HK-2 (cell line): ENCODE data around the gene DIP2B.
A peak's percentile ranks its signal among the peaks of the same experiment; 100 is the strongest.
"Not testable (repeated sequence)": the region's sequence is repeated elsewhere in the genome, so short reads cannot be mapped to it uniquely, and the experiment has no call there.

Experiments
- DNase-seq: peaks from one replicate; pipeline ENCODE4 v3.0.0-alpha.2; 2018; ENCODE audit not compliant: unreplicated experiment

Gene DIP2B, protein sequence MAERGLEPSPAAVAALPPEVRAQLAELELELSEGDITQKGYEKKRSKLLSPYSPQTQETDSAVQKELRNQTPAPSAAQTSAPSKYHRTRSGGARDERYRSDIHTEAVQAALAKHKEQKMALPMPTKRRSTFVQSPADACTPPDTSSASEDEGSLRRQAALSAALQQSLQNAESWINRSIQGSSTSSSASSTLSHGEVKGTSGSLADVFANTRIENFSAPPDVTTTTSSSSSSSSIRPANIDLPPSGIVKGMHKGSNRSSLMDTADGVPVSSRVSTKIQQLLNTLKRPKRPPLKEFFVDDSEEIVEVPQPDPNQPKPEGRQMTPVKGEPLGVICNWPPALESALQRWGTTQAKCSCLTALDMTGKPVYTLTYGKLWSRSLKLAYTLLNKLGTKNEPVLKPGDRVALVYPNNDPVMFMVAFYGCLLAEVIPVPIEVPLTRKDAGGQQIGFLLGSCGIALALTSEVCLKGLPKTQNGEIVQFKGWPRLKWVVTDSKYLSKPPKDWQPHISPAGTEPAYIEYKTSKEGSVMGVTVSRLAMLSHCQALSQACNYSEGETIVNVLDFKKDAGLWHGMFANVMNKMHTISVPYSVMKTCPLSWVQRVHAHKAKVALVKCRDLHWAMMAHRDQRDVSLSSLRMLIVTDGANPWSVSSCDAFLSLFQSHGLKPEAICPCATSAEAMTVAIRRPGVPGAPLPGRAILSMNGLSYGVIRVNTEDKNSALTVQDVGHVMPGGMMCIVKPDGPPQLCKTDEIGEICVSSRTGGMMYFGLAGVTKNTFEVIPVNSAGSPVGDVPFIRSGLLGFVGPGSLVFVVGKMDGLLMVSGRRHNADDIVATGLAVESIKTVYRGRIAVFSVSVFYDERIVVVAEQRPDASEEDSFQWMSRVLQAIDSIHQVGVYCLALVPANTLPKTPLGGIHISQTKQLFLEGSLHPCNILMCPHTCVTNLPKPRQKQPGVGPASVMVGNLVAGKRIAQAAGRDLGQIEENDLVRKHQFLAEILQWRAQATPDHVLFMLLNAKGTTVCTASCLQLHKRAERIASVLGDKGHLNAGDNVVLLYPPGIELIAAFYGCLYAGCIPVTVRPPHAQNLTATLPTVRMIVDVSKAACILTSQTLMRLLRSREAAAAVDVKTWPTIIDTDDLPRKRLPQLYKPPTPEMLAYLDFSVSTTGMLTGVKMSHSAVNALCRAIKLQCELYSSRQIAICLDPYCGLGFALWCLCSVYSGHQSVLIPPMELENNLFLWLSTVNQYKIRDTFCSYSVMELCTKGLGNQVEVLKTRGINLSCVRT (N-terminal part only)

DNA sequence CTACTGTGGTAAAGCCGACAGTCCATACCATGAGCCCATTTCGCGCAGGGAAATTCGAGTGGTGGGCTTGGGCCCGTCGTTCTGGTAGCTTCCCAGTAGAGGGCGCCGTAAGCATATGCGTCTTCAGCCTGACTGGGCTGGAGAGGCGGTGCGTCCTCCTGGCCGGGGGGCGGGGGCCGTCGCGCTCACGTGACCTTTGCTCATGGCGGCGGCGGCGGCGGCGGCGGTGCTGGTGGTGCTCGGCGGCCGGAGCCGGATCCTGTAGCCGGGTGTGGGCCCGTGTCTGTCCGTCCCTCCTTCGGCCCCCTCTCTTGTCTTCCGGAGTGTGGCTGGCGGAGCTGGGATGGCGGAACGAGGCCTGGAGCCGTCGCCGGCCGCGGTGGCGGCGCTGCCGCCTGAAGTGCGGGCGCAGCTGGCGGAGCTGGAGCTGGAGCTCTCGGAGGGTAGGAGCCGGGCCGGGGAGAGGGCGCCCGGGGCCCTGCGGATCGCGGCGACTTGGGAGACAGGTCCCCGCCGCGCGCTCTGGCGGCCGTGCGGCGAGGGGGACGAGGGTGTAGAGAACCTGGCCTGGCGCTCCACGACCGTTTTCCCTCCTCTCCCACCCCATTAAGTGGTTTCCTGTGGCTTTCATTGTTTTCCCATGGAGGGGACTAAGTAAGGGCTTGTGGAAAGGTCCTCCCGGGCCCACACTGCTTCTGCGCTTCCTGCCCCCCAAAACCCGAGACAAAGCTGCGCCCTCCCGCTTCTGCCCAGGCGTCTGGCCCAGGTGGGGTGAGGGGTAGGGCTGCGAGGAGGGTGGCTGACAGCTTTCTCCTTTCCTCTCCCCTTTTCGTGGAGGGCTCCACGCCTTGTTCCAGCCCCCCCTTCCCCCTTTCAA, at the start of gene DIP2B:
Gene DIP2B (plus strand): TSS at position 188 of the 877 bp plus-strand sequence. CDS start 156 bp downstream, at position 344.
- peak; percentile 94 for DNase-seq

DNA sequence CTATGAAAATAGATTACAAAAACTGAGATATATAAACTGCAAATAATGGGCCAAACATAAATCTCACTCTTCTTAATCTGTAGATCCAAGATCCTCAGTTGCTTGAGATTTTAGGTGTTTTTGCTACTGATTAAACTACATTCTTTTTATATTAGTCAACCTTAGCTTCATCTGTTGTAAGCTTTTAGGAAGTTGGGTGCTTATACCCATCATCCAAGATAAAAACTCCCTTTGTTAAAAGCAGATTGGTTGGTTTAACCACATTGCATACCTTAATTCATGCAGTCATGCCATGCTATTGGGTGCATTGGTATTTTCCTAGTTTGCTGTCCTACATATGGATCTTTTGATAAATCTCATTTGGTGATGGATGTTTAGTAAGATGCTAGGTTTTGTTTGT, 46.2 kb upstream of the DIP2B start:
- no peak for DNase-seq

- DNase-seq, result no peak
Observed at GRCh38 chr12:50467439-50467838, 37.3 kb upstream of the DIP2B start.

DNA sequence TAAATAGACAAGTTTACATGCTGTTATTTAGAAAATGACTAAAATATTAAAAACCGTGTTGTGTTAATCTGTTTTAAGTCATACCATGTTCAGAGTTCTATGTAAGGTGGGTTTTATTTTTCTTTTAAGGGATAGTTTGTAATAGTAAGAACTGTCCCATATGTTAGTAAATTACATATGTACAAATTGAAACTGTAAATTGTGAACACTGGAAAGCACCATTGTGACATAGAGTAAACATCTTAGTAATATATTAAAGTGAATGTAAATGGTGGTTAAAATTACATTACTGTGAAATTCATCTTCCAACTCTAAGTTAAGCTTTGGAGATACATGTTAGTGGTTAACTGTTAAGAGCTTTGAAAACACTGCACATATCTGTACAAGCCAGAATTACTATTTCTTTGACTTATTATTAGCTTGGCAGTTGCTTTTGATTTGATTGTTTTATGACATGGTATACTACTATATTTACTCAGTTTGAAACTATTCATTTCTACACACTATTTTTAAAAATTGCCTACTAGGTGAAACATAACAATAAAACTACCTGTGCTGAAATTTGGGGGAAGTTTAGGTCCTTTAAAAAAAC, 27.4 kb upstream of the DIP2B start:
- DNase-seq, result no peak

DNA sequence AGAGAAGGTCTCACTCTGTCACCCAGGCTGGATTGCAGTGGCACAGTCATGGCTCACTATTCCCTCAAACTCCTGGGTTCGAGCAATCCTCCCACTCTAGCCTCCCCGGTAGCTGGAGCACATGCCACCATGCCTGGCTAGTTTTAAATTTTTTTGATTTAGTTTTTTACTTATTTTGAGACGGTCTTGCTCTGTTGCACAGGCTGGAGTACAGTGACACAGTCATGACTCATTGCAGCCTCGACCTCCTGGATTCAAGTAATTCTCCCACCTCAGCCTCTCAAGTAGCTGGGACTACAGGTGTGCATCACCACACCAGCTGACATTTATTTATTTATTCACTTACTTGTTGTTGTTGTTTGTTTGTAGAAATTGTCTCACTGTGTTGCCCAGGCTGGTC, 22.2 kb upstream of the DIP2B start:
- DNase-seq, result peak; percentile 19

- no peak for DNase-seq
Observed at GRCh38 chr12:50483488-50483887, 21.3 kb upstream of the DIP2B start.

GRCh38 chr12:50488801-50489200, 16.0 kb upstream of the DIP2B start:
- DNase-seq, result no peak

- DNase-seq, result not testable (repeated sequence)
Observed at GRCh38 chr12:50498119-50498518, 6.7 kb upstream of the DIP2B start.

DNA sequence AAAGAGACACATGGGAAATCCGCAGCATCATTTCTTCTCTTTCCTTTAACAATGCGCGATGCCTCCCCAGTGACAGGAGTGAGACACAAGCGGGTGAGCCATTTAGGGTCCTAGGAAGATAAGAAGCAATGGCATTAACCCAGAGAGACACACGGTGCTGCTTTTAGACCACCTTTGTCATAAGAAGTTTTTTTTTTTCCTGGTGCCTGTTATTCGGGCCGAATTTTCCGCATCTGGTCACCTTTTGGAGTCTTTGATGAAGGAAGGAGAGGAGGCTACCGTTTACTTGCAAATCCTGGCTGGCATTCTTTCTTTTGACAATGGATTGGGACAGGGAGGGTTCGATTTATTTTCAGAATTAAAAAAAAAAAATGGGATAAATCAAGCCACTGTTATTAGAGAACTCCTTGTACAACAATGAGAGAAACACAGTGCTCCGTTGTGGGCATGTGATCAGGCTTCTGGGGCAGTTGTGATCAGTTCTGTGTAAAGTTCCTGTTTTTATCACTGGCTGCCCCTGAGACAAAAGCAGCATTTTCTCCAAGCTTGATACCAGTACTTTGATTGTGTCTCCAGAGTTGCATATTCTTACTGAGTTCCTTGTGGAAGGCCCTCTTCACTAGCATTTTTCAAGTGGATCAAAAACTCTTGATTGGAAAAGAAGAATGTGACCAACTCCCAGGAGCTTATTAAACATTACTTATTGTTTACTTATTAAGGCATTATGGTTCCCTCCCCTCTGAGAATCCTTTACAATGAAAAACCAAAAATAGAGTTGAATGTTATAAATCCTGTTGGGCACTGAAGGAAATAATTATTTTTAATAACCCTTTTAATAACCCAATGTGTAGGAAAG, 1.1 kb downstream of the DIP2B start:
- no peak for DNase-seq

DNA sequence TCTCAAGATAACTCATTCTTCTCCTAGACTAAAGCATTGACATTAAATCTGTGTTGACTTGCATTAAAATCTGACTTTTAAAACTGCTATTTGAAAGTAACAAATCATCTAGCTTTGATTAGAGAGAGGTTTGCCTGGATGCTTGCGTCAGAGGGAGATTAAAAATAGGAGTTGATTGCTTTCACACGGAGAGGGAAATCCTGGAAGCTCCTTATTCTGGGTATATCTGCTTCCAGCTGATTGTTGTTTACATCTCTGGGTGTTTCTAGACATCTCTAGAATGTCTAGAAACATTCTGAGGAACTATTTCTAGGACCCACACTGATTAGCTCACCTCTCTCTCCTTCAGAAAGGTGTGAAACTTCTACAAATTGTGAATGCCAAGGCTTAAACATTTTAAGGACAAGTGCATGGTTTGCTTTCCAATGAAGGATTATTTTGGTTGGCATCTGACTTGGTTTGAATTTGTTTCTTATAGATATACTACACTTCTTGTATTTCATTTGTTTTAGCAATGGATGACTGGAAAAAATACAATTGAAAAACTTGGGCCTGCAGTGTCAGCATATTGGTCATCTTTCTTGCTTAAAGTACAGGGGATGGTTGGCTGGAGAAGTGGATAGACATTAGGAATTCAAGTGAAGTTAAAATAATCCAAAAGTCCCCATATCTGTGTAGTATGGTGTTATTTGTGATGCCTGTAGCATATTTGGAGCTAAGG, 2.1 kb downstream of the DIP2B start:
- DNase-seq, result no peak

DNA sequence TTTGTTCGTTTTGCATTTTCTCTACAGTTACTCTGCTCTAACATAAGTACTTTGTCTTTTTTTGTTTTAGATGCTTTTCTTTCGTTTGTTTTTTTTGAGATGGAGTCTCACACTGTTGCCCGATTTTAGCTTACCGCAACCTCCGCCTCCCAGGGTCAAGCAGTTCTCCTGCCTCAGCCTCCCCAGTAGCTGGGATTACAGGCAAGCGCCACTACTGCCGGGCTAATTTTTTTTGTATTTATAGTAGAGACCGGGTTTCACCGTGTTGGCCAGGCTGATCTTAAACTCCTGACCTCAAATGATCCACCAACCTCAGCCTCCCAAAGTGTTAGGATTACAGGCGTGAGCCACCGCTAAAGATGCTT, 2.7 kb downstream of the DIP2B start:
- no peak for DNase-seq

- DNase-seq, result no peak
Observed at GRCh38 chr12:50507930-50508329, 3.1 kb downstream of the DIP2B start.

GRCh38 chr12:50508414-50508813, 3.6 kb downstream of the DIP2B start:
- no peak for DNase-seq

GRCh38 chr12:50508970-50509663, 4.3 kb downstream of the DIP2B start:
- no peak for DNase-seq

- DNase-seq, result no peak
Observed at GRCh38 chr12:50514526-50515276, 9.9 kb downstream of the DIP2B start.

DNA sequence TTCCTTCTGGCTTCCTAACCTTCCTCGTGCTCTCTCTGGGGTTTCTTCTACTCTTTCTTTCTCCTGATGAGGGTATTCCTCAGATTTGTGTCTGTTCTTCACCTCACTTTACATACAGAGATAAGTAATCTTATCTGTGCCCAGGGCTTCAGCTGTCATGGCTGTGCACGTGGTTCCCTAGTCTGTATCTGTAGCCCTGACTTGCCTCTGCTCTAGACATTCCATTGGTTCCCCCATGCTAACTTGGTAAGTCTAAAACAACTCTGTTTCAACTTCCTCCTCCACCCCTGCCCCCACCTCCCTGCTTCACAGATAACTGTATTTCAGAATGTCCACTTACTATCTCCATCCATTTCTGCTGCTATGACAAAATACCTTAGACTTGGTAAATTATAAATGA, 10.8 kb downstream of the DIP2B start:
- no peak for DNase-seq

DNA sequence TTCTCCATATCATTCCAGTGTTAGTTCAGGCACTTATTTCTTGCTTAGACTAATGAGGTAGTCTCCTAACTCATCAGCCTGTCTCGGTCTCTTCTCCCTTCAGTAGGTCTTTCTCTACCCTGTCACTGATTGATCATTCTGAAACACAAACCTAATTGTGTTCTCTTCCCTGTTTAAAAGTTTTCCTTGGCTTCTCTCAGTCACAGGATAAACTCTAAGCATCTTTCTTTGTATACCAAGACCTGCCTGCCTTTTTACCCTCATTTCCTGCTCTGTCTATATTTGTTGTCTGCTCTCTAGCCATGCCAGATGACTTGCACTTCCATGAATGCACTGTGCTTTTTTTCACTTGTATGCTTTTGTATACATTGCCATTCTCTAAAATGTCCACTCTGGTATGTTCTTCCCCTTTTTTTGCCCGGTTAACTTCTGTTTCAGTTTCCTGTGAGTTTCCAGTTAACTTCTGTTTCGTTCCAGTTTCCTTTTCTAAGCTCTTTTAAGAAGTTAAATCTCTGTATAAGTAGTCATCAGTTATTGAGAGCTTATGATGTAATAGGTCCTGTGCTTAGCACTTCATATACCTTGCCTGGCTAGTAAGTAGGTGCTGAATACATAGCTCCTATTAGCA, 12.8 kb downstream of the DIP2B start:
- no peak for DNase-seq
